ENCODE results near the gene AKR1C1. TPM values are rescaled to one million over a fixed set of nuclear protein-coding genes. Genes with fewer than 3 reads are reported as not detected.
"Not testable (repeated sequence)": the region's sequence is repeated elsewhere in the genome, so short reads cannot be mapped to it uniquely, and the experiment has no call there.

The AKR1C1 gene
- total RNA-seq, 1 experiment from 2014 or later: 1.9 TPM

DNA sequence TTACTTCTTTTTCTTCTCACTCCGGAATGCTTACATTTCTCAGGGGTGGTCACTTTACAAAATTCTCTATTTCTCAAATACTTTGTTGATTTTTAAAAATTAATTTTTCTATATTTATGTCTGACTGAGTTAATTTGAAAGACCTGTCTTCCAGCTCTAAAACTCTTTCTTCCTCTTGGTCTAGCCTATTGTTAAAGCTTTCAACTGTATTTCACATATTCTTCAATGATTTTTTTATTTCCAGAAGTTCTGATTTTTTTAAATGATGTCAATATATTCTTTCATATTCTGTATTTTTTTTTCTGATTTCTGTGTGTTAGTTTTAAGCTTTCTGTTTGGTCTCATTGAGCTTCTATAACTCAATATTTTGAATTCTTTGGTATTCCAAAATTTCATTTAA, 67.8 kb downstream of the AKR1C1 start:
- Histone ChIP-seq H3K4me1 (ENCODE audit: insufficient read depth, low read length) (no peaks in the 10 kb centered on the region; the same call in 1 of the 2 replicates), H3K23ac (ENCODE audit: insufficient read length, low read depth, low read length) (no peak overlapping the region), H3T11ph (ENCODE audit: low read length) (no peak overlapping the region), H2BK5ac (ENCODE audit: insufficient read length, low read length) (no peak overlapping the region), H4K8ac (replicated peaks; ENCODE audit: insufficient read length, low read depth, low read length) (no peak overlapping the region), H2BK20ac (ENCODE audit: low read depth, low read length, poor library complexity, severe bottlenecking) (no peak overlapping the region), H3K4ac (ENCODE audit: low read depth, low read length) (no peak overlapping the region), H2BK120ac (ENCODE audit: low read depth, low read length, poor library complexity, severe bottlenecking) (no peak overlapping the region), H3K9ac (ENCODE audit: extremely low read depth, insufficient read length, low read length) (no peak overlapping the region), H3K79me1 (ENCODE audit: insufficient read depth, low read depth, low read length, poor library complexity, severe bottlenecking) (no peaks in the 10 kb centered on the region), H4K91ac (ENCODE audit: insufficient read length, low read depth, low read length) (no peak overlapping the region), H2BK15ac (ENCODE audit: low read depth, low read length) (no peak overlapping the region), H3K27me3 (ENCODE audit: insufficient read depth, low read length) (no peaks in the 10 kb centered on the region), H3K27ac (ENCODE audit: insufficient read length, low read depth, low read length) (no peak overlapping the region), H3K56ac (ENCODE audit: insufficient read length, low read depth, low read length) (no peak overlapping the region), H3K18ac (ENCODE audit: insufficient read length, low read depth, low read length) (no peak overlapping the region), H3K79me2 (ENCODE audit: insufficient read depth, low read length) (no peaks in the 10 kb centered on the region), H3K14ac (ENCODE audit: insufficient read depth, low read length) (no peak overlapping the region), H3K23me2 (ENCODE audit: insufficient read length, low read depth, low read length, poor library complexity, severe bottlenecking) (no peaks in the 10 kb centered on the region), H2AFZ (ENCODE audit: low read length) (no peak overlapping the region), H2AK5ac (ENCODE audit: insufficient read length, low read length) (no peak overlapping the region), H4K20me1 (ENCODE audit: control insufficient read depth, insufficient read depth, insufficient read length) (no peaks in the 10 kb centered on the region), H4K5ac (ENCODE audit: insufficient read length, low read depth, low read length) (no peak overlapping the region), H3K9me3 (ENCODE audit: control insufficient read depth, low read depth, low read length) (no peaks in the 10 kb centered on the region), H2BK12ac (ENCODE audit: insufficient read length, low read depth, low read length) (no peak overlapping the region), H3K4me2 (ENCODE audit: insufficient read depth, insufficient read length, low read length) (no peak overlapping the region)
- H3K4me1 Mint-ChIP-seq: peaks cover 6 to 9% of the 10 kb centered on the region in 2 experiments
- DNase-seq: no peak
- no peak overlapping the region for H3K4me3 Mint-ChIP-seq
- TF ChIP-seq, protein P1, sequence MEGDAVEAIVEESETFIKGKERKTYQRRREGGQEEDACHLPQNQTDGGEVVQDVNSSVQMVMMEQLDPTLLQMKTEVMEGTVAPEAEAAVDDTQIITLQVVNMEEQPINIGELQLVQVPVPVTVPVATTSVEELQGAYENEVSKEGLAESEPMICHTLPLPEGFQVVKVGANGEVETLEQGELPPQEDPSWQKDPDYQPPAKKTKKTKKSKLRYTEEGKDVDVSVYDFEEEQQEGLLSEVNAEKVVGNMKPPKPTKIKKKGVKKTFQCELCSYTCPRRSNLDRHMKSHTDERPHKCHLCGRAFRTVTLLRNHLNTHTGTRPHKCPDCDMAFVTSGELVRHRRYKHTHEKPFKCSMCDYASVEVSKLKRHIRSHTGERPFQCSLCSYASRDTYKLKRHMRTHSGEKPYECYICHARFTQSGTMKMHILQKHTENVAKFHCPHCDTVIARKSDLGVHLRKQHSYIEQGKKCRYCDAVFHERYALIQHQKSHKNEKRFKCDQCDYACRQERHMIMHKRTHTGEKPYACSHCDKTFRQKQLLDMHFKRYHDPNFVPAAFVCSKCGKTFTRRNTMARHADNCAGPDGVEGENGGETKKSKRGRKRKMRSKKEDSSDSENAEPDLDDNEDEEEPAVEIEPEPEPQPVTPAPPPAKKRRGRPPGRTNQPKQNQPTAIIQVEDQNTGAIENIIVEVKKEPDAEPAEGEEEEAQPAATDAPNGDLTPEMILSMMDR (conservative IDR thresholded peaks at IDR 0.05): no peak
- peaks cover 46 to 66% of the 10 kb centered on the region in 2 experiments for H3K9me3 Mint-ChIP-seq
- no peak overlapping the region for H3K27ac Mint-ChIP-seq
- H3K27me3 Mint-ChIP-seq (ENCODE audit: low read depth): no peaks in the 10 kb centered on the region
- H3K36me3 Mint-ChIP-seq (ENCODE audit: insufficient read depth in 1 of 3, low read depth in 3 of 3): peaks cover 6 to 16% (median 9%) of the 10 kb centered on the region in 3 experiments; a peak in 6 of 7 replicates
- WGBS (ENCODE audit: extremely low coverage, insufficient read length, low lambda C conversion rate): no CpG with 5 or more reads among the region's 1 CpG

DNA sequence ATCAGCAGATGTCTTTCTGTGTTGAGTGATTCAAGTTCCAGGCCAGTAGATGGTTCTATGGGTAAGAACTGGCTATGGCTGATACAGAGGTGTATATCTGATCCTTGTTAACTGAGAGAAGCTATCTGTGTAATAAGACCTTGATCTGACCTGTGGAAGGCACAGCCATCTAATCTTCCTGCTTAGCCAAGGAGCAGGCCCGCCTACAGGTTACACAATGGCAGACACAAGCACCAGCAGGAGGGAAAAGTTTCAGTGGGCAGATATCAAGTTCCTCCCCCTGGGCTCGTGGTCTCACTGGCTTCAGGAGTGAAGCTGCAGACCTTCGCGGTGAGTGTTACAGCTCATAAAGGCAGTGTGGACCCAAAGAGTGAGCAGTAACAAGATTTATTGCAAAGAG, 68.4 kb downstream of the AKR1C1 start:
- H3K9me3 ChIP-seq (ENCODE audit: control insufficient read depth, low read depth, low read length); H3K14ac ChIP-seq (ENCODE audit: insufficient read depth, low read length); H2BK12ac ChIP-seq (ENCODE audit: insufficient read length, low read depth, low read length); H2BK5ac ChIP-seq (ENCODE audit: insufficient read length, low read length); H3K79me1 ChIP-seq (ENCODE audit: insufficient read depth, low read depth, low read length, poor library complexity, severe bottlenecking); H3K79me2 ChIP-seq (ENCODE audit: insufficient read depth, low read length); H3K23me2 ChIP-seq (ENCODE audit: insufficient read length, low read depth, low read length, poor library complexity, severe bottlenecking); H4K8ac ChIP-seq (replicated peaks; ENCODE audit: insufficient read length, low read depth, low read length); H3K9ac ChIP-seq (ENCODE audit: extremely low read depth, insufficient read length, low read length); H4K20me1 ChIP-seq (ENCODE audit: control insufficient read depth, insufficient read depth, insufficient read length); H3K4me1 ChIP-seq (ENCODE audit: insufficient read depth, low read length); H2BK15ac ChIP-seq (ENCODE audit: low read depth, low read length); H3K18ac ChIP-seq (ENCODE audit: insufficient read length, low read depth, low read length); H3K4me3 Mint-ChIP-seq; H3K4me1 Mint-ChIP-seq; H3K27me3 Mint-ChIP-seq (ENCODE audit: low read depth); H3T11ph ChIP-seq (ENCODE audit: low read length); DNase-seq; H3K27me3 ChIP-seq (ENCODE audit: insufficient read depth, low read length); H2AK5ac ChIP-seq (ENCODE audit: insufficient read length, low read length); H4K91ac ChIP-seq (ENCODE audit: insufficient read length, low read depth, low read length); H2BK20ac ChIP-seq (ENCODE audit: low read depth, low read length, poor library complexity, severe bottlenecking); H3K23ac ChIP-seq (ENCODE audit: insufficient read length, low read depth, low read length); H3K27ac ChIP-seq (ENCODE audit: insufficient read length, low read depth, low read length); H2AFZ ChIP-seq (ENCODE audit: low read length); H3K4me2 ChIP-seq (ENCODE audit: insufficient read depth, insufficient read length, low read length); H3K27ac Mint-ChIP-seq; H3K56ac ChIP-seq (ENCODE audit: insufficient read length, low read depth, low read length); H4K5ac ChIP-seq (ENCODE audit: insufficient read length, low read depth, low read length); H3K4ac ChIP-seq (ENCODE audit: low read depth, low read length); H2BK120ac ChIP-seq (ENCODE audit: low read depth, low read length, poor library complexity, severe bottlenecking): not testable (repeated sequence)
- Mint-ChIP-seq H3K36me3 (ENCODE audit: insufficient read depth in 1 of 3, low read depth in 3 of 3) (peaks cover 3 to 16% (median 4%) of the 10 kb centered on the region in 3 experiments; a peak in 6 of 7 replicates), H3K9me3 (peaks cover 40 to 60% of the 10 kb centered on the region in 2 experiments)
- WGBS (ENCODE audit: extremely low coverage, insufficient read length, low lambda C conversion rate): no CpG with 5 or more reads among the region's 4 CpGs

Measured in H9 (cell line).